HUES6 (cell line): ENCODE measurements around the gene ENDOD1.
A peak's percentile ranks its signal among the peaks of the same experiment; 100 is the strongest.

Experiments
- H3K27ac ChIP-seq: 2 replicates; pipeline ENCODE4 v1.7.0; 2013; ENCODE audit warnings: low read depth, mild to moderate bottlenecking, low read length, inconsistent platforms
- H3K27me3 ChIP-seq: 2 replicates; pipeline ENCODE4 v1.6.1; 2013; ENCODE audit warnings: low read length; ENCODE audit not compliant: control insufficient read depth, insufficient read depth
- H3K36me3 ChIP-seq: 2 replicates; pipeline ENCODE4 v1.6.1; 2013; ENCODE audit warnings: low read length; ENCODE audit not compliant: control insufficient read depth, insufficient read depth
- H3K4me1 ChIP-seq: 2 replicates; pipeline ENCODE4 v1.6.1; 2013; ENCODE audit warnings: low read length; ENCODE audit not compliant: control insufficient read depth, insufficient read depth
- H3K4me3 ChIP-seq: 2 replicates; pipeline ENCODE4 v1.5.1; 2013; ENCODE audit warnings: low read depth, low read length
- H3K9ac ChIP-seq: one replicate; pipeline ENCODE4 v1.6.1; 2013; ENCODE audit warnings: mild to moderate bottlenecking, low read length
- H3K9me3 ChIP-seq: 2 replicates; pipeline ENCODE4 v1.6.1; 2013; ENCODE audit warnings: low read depth, low read length; ENCODE audit not compliant: control insufficient read depth, insufficient read depth

Gene ENDOD1

GRCh38 chr11:95144313-95145235 is 54.9 kb downstream of the ENDOD1 start:
- H3K27me3 ChIP-seq: peaks cover 98% of the 10 kb centered on the region
- H3K9ac ChIP-seq: no peak overlapping the region
- H3K27ac ChIP-seq: no peak overlapping the region
- peaks cover 5% of the 10 kb centered on the region; the same call in 1 of the 2 replicates for H3K4me1 ChIP-seq
- H3K36me3 ChIP-seq: no peaks in the 10 kb centered on the region
- no peak overlapping the region for H3K4me3 ChIP-seq
- no peaks in the 10 kb centered on the region for H3K9me3 ChIP-seq

- H3K9me3 ChIP-seq: no peaks in the 10 kb centered on the region
- H3K4me3 ChIP-seq: no peak overlapping the region
- no peak overlapping the region for H3K27ac ChIP-seq
- H3K36me3 ChIP-seq: no peaks in the 10 kb centered on the region
- H3K27me3 ChIP-seq: peaks cover 100% of the 10 kb centered on the region
- peaks cover 11% of the 10 kb centered on the region; the same call in 1 of the 2 replicates for H3K4me1 ChIP-seq
- H3K9ac ChIP-seq: no peak overlapping the region
These were observed 55.9 kb downstream of the ENDOD1 start for GRCh38 chr11:95145430-95146060.

- Histone ChIP-seq H3K9me3 (no peaks in the 10 kb centered on the region), H3K27me3 (peaks cover 87% of the 10 kb centered on the region), H3K36me3 (no peaks in the 10 kb centered on the region), H3K4me3 (no peak overlapping the region), H3K27ac (no peak overlapping the region), H3K4me1 (peaks cover 11% of the 10 kb centered on the region; the same call in 1 of the 2 replicates), H3K9ac (no peak overlapping the region)
These were observed 57.8 kb downstream of the ENDOD1 start for GRCh38 chr11:95147364-95147905.

- Histone ChIP-seq H3K9me3 (no peaks in the 10 kb centered on the region), H3K9ac (no peak overlapping the region), H3K36me3 (no peaks in the 10 kb centered on the region), H3K4me1 (peaks cover 11% of the 10 kb centered on the region; the same call in 1 of the 2 replicates), H3K27me3 (peaks cover 78% of the 10 kb centered on the region), H3K4me3 (no peak overlapping the region), H3K27ac (no peak overlapping the region)
These were observed 58.8 kb downstream of the ENDOD1 start for GRCh38 chr11:95148406-95148805.

- Histone ChIP-seq H3K9ac (no peak overlapping the region), H3K27me3 (peaks cover 72% of the 10 kb centered on the region), H3K36me3 (no peaks in the 10 kb centered on the region), H3K4me1 (peaks cover 11% of the 10 kb centered on the region; the same call in 1 of the 2 replicates), H3K4me3 (no peak overlapping the region), H3K27ac (no peak overlapping the region), H3K9me3 (no peaks in the 10 kb centered on the region)
These were observed 59.3 kb downstream of the ENDOD1 start for GRCh38 chr11:95148938-95149337.

- peak overlapping the region; percentile 46 for H3K9ac ChIP-seq
- H3K27me3 ChIP-seq: peaks cover 64% of the 10 kb centered on the region
- no peaks in the 10 kb centered on the region for H3K36me3 ChIP-seq
- H3K4me1 ChIP-seq: peaks cover 11% of the 10 kb centered on the region; the same call in 1 of the 2 replicates
- H3K27ac ChIP-seq: no peak overlapping the region
- H3K9me3 ChIP-seq: no peaks in the 10 kb centered on the region
- H3K4me3 ChIP-seq: peak overlapping the region; percentile 78
These were observed 60.2 kb downstream of the ENDOD1 start for GRCh38 chr11:95149651-95150364.

GRCh38 chr11:95150956-95151684 is 61.5 kb downstream of the ENDOD1 start:
- peak overlapping the region; percentile 55 for H3K9ac ChIP-seq
- peak overlapping the region; percentile 78 for H3K4me3 ChIP-seq
- H3K36me3 ChIP-seq: no peaks in the 10 kb centered on the region
- H3K9me3 ChIP-seq: no peaks in the 10 kb centered on the region
- peaks cover 51% of the 10 kb centered on the region for H3K27me3 ChIP-seq
- no peak overlapping the region for H3K27ac ChIP-seq
- H3K4me1 ChIP-seq: peaks cover 11% of the 10 kb centered on the region; the same call in 1 of the 2 replicates

GRCh38 chr11:95152876-95153856 is 63.5 kb downstream of the ENDOD1 start:
- no peak overlapping the region for H3K9ac ChIP-seq
- no peaks in the 10 kb centered on the region for H3K36me3 ChIP-seq
- H3K4me3 ChIP-seq: no peak overlapping the region
- no peak overlapping the region for H3K27ac ChIP-seq
- H3K4me1 ChIP-seq: peaks cover 11% of the 10 kb centered on the region; the same call in 1 of the 2 replicates
- peaks cover 30% of the 10 kb centered on the region for H3K27me3 ChIP-seq
- H3K9me3 ChIP-seq: peaks cover 3% of the 10 kb centered on the region; the same call in 1 of the 2 replicates

GRCh38 chr11:95153857-95154246 is 64.2 kb downstream of the ENDOD1 start:
- Histone ChIP-seq H3K36me3 (no peaks in the 10 kb centered on the region), H3K27me3 (peaks cover 23% of the 10 kb centered on the region), H3K4me3 (no peak overlapping the region), H3K4me1 (peaks cover 11% of the 10 kb centered on the region; the same call in 1 of the 2 replicates), H3K27ac (no peak overlapping the region), H3K9me3 (peaks cover 5% of the 10 kb centered on the region; the same call in 1 of the 2 replicates), H3K9ac (no peak overlapping the region)
